ENCODE measurements around the gene BFSP2.

BFSP2 gene

GRCh38 chr3:133419151-133419909 is 19.5 kb downstream of the BFSP2 start:
- no peak for DNase-seq (ENCODE audit: low read depth in 2 of 2)

GRCh38 chr3:133424937-133425869 is 25.3 kb downstream of the BFSP2 start:
- no peak for DNase-seq (ENCODE audit: low read depth in 2 of 2)

GRCh38 chr3:133425898-133426297 is 26.0 kb downstream of the BFSP2 start:
- no peak for DNase-seq (ENCODE audit: low read depth in 2 of 2)

GRCh38 chr3:133426721-133427120 is 26.9 kb downstream of the BFSP2 start:
- no peak for DNase-seq (ENCODE audit: low read depth in 2 of 2)

GRCh38 chr3:133428552-133428951 is 28.7 kb downstream of the BFSP2 start:
- no peak for DNase-seq (ENCODE audit: low read depth in 2 of 2)

GRCh38 chr3:133429063-133429462 is 29.2 kb downstream of the BFSP2 start:
- no peak for DNase-seq (ENCODE audit: low read depth in 2 of 2)

- DNase-seq (ENCODE audit: low read depth in 2 of 2) = no peak
Measured at GRCh38 chr3:133439563-133439962, 39.7 kb downstream of the BFSP2 start.

GRCh38 chr3:133440652-133441051 is 40.8 kb downstream of the BFSP2 start:
- DNase-seq (ENCODE audit: low read depth in 2 of 2) = no peak

- DNase-seq (ENCODE audit: low read depth in 2 of 2) = no peak
Measured at GRCh38 chr3:133441867-133442270, 42.0 kb downstream of the BFSP2 start.

GRCh38 chr3:133442518-133442917 is 42.7 kb downstream of the BFSP2 start:
- no peak for DNase-seq (ENCODE audit: low read depth in 2 of 2)

- no peak for DNase-seq (ENCODE audit: low read depth in 2 of 2)
Measured at GRCh38 chr3:133443649-133444422, 44.0 kb downstream of the BFSP2 start.

GRCh38 chr3:133444423-133444774 is 44.5 kb downstream of the BFSP2 start:
- no peak for DNase-seq (ENCODE audit: low read depth in 2 of 2)

- DNase-seq (ENCODE audit: low read depth in 2 of 2) = no peak
Measured at GRCh38 chr3:133445108-133445507, 45.3 kb downstream of the BFSP2 start.

- DNase-seq (ENCODE audit: low read depth in 2 of 2) = no peak
Measured at GRCh38 chr3:133447750-133448477, 48.1 kb downstream of the BFSP2 start.

- no peak for DNase-seq (ENCODE audit: low read depth in 2 of 2)
Measured at GRCh38 chr3:133448478-133449122, 48.7 kb downstream of the BFSP2 start.

- no peak for DNase-seq (ENCODE audit: low read depth in 2 of 2)
Measured at GRCh38 chr3:133451309-133451708, 51.5 kb downstream of the BFSP2 start.

GRCh38 chr3:133452641-133453319 is 52.9 kb downstream of the BFSP2 start:
- DNase-seq (ENCODE audit: low read depth in 2 of 2) = no peak

- no peak for DNase-seq (ENCODE audit: low read depth in 2 of 2)
Measured at GRCh38 chr3:133453383-133453782, 53.5 kb downstream of the BFSP2 start.

GRCh38 chr3:133455281-133455680 is 55.4 kb downstream of the BFSP2 start:
- no peak for DNase-seq (ENCODE audit: low read depth in 2 of 2)

- no peak for DNase-seq (ENCODE audit: low read depth in 2 of 2)
Measured at GRCh38 chr3:133455960-133456359, 56.1 kb downstream of the BFSP2 start.

Data from activated CD8-positive, alpha-beta memory T cell treated with anti-CD3 and anti-CD28 coated beads for 4 hours (primary cell).